Thyroid gland (tissue), 4 donors: Measurements from ENCODE around the gene STRIP1.

Experiments used
- CTCF ChIP-seq, 6 experiments: fragments of 200-600 bp in 3 of 6; fragments of 450-650 bp in 3 of 6; sonication (generic) in 3 of 6; IDR thresholded peaks; one replicate each; pipeline ENCODE4 v1.5.1; 2016 to 2019; ENCODE audit warnings: antibody characterized with exemption in 6 of 6, mild to moderate bottlenecking in 2 of 6, inconsistent platforms in 1 of 6, moderate library complexity in 1 of 6
- POLR2A ChIP-seq, 2 donors: fragments of 450-650 bp; IDR thresholded peaks; one replicate each; pipeline ENCODE4 v1.6.1; 2017; ENCODE audit warnings: antibody characterized with exemption in 2 of 2, mild to moderate bottlenecking in 2 of 2, moderate library complexity in 1 of 2

DNA sequence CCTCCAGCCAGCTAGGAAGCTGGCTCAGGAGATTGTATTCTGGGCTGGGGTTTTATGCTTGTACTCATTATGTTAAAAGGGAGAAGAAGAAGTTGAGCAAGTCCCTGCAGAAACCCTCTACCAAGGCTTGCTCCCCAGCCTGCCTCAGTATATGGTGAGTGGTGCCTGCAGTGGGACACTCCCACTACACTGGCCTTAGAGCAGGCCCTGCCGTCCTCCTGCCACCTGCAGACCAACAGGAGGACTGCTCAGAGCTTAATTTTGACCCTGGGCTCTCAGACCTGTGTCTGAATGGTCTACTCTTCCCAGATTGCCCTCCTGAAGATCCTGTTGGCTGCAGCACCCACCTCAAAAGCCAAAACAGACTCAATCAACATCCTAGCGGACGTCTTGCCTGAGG, 13.0 kb downstream of the STRIP1 start:
- TF ChIP-seq POLR2A (IDR thresholded peaks at IDR 0.05) (no peak), CTCF (IDR thresholded peaks at IDR 0.05) (no peak)
